ENCODE data around the gene DHRS11. TPM values are rescaled to one million over a fixed set of nuclear protein-coding genes. Genes with fewer than 3 reads are reported as not detected.

The DHRS11 gene
- polyA plus RNA-seq, 1 donor from 2014 or later = 18.6 TPM

GRCh38 chr17:36545077-36545464 is 46.6 kb upstream of the DHRS11 start:
- peaks cover 45% of the 10 kb centered on the region for H3K79me2 ChIP-seq (replicated peaks; ENCODE audit: insufficient read depth, low read length)
- H3K9me2 ChIP-seq (ENCODE audit: insufficient read depth, low read length) = no peaks in the 10 kb centered on the region
- peak overlapping the region; percentile 99 for H2AFZ ChIP-seq (ENCODE audit: low read depth, low read length)
- H3K9me3 ChIP-seq (ENCODE audit: low read length) = no peaks in the 10 kb centered on the region
- no peaks in the 10 kb centered on the region for H3K36me3 ChIP-seq (ENCODE audit: insufficient read depth, low read length)
- peaks cover 4% of the 10 kb centered on the region for H3F3A ChIP-seq (ENCODE audit: insufficient read depth, low read length, poor library complexity, severe bottlenecking)
- peak overlapping the region; percentile 100 for H3K9ac ChIP-seq (ENCODE audit: low read length)
- H3K27me3 ChIP-seq (ENCODE audit: insufficient read depth, low read depth, low read length) = no peaks in the 10 kb centered on the region
- H4K20me1 ChIP-seq (ENCODE audit: insufficient read depth) = no peaks in the 10 kb centered on the region
- H3K4me3 ChIP-seq (ENCODE audit: low read length) = peak overlapping the region; percentile 99
- peak overlapping the region; percentile 99 for H3K27ac ChIP-seq (ENCODE audit: low read length)
- TF ChIP-seq, protein P1, sequence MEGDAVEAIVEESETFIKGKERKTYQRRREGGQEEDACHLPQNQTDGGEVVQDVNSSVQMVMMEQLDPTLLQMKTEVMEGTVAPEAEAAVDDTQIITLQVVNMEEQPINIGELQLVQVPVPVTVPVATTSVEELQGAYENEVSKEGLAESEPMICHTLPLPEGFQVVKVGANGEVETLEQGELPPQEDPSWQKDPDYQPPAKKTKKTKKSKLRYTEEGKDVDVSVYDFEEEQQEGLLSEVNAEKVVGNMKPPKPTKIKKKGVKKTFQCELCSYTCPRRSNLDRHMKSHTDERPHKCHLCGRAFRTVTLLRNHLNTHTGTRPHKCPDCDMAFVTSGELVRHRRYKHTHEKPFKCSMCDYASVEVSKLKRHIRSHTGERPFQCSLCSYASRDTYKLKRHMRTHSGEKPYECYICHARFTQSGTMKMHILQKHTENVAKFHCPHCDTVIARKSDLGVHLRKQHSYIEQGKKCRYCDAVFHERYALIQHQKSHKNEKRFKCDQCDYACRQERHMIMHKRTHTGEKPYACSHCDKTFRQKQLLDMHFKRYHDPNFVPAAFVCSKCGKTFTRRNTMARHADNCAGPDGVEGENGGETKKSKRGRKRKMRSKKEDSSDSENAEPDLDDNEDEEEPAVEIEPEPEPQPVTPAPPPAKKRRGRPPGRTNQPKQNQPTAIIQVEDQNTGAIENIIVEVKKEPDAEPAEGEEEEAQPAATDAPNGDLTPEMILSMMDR (IDR thresholded peaks at IDR 0.05; ENCODE audit: poor library complexity, severe bottlenecking) = no peak
- TF ChIP-seq SMC3 (conservative IDR thresholded peaks at IDR 0.05; ENCODE audit: poor library complexity) (no peak), TAF1 (IDR thresholded peaks at IDR 0.05; ENCODE audit: low read depth) (no peak), EZH2 (IDR thresholded peaks at IDR 0.05; ENCODE audit: borderline replicate concordance, insufficient read depth, low read length, poor library complexity, severe bottlenecking) (no peak), EP300 (conservative IDR thresholded peaks at IDR 0.05; ENCODE audit: poor library complexity, severe bottlenecking) (no peak), POLR2AphosphoS5 (IDR thresholded peaks at IDR 0.05) (no peak), MXI1 (conservative IDR thresholded peaks at IDR 0.05; ENCODE audit: poor library complexity, severe bottlenecking) (no peak), REST (IDR thresholded peaks at IDR 0.05; ENCODE audit: borderline replicate concordance) (no peak), RAD21 (conservative IDR thresholded peaks at IDR 0.05) (no peak)
- no peak overlapping the region for H3K4me2 ChIP-seq (ENCODE audit: low read length)

- no peaks in the 10 kb centered on the region for H3K27me3 ChIP-seq (ENCODE audit: insufficient read depth, low read depth, low read length)
- H3K9me3 ChIP-seq (ENCODE audit: low read length) = no peaks in the 10 kb centered on the region
- no peaks in the 10 kb centered on the region for H3K36me3 ChIP-seq (ENCODE audit: insufficient read depth, low read length)
- H3K4me2 ChIP-seq (ENCODE audit: low read length) = peak overlapping the region; percentile 90
- peaks cover 52% of the 10 kb centered on the region for H3K79me2 ChIP-seq (replicated peaks; ENCODE audit: insufficient read depth, low read length)
- H4K20me1 ChIP-seq (ENCODE audit: insufficient read depth) = no peaks in the 10 kb centered on the region
- H3K27ac ChIP-seq (ENCODE audit: low read length) = peak overlapping the region; percentile 93
- peaks cover 4% of the 10 kb centered on the region for H3F3A ChIP-seq (ENCODE audit: insufficient read depth, low read length, poor library complexity, severe bottlenecking)
- H3K4me3 ChIP-seq (ENCODE audit: low read length) = peak overlapping the region; percentile 99
- peak overlapping the region; percentile 88 for H3K9ac ChIP-seq (ENCODE audit: low read length)
- TF ChIP-seq MXI1 (conservative IDR thresholded peaks at IDR 0.05; ENCODE audit: poor library complexity, severe bottlenecking) (no peak), POLR2AphosphoS5 (IDR thresholded peaks at IDR 0.05) (peak; percentile 96), EP300 (conservative IDR thresholded peaks at IDR 0.05; ENCODE audit: poor library complexity, severe bottlenecking) (peak; percentile 85), RAD21 (conservative IDR thresholded peaks at IDR 0.05) (no peak), REST (IDR thresholded peaks at IDR 0.05; ENCODE audit: borderline replicate concordance) (peak; percentile 26), TAF1 (IDR thresholded peaks at IDR 0.05; ENCODE audit: low read depth) (peak; percentile 87), SMC3 (conservative IDR thresholded peaks at IDR 0.05; ENCODE audit: poor library complexity) (peak; percentile 17), EZH2 (IDR thresholded peaks at IDR 0.05; ENCODE audit: borderline replicate concordance, insufficient read depth, low read length, poor library complexity, severe bottlenecking) (no peak)
- TF ChIP-seq, protein P1 (IDR thresholded peaks at IDR 0.05; ENCODE audit: poor library complexity, severe bottlenecking) = peak; percentile 58
- peak overlapping the region; percentile 47 for H2AFZ ChIP-seq (ENCODE audit: low read depth, low read length)
- no peaks in the 10 kb centered on the region for H3K9me2 ChIP-seq (ENCODE audit: insufficient read depth, low read length)
Observed at GRCh38 chr17:36545465-36546417, 45.9 kb upstream of the DHRS11 start.
